Cardiac fibroblast (primary cell): ENCODE results near the gene FCF1.

Source experiments
- DNase-seq, 2 donors: peaks; one replicate each; pipeline versions ENCODE4 v3.0.0 to v3.0.0-alpha.2; 2010; ENCODE audit warnings: low read depth in 2 of 2
- H3K4me3 ChIP-seq, 2 donors: replicated peaks in 1 of 2; 1 replicate in 1 of 2; 2 replicates in 1 of 2; pipeline ENCODE4 v1.5.1; 2011; ENCODE audit warnings: low read depth in 2 of 2, low read length in 2 of 2, mild to moderate bottlenecking in 2 of 2, moderate library complexity in 1 of 2
- CTCF ChIP-seq: IDR thresholded peaks from one replicate; pipeline ENCODE4 v1.5.1; 2011; ENCODE audit warnings: low read depth, mild to moderate bottlenecking, low read length, inconsistent platforms

The FCF1 gene

GRCh38 chr14:74762917-74763802 is 50.2 kb downstream of the FCF1 start, which contains the start of gene YLPM1:
YLPM1 (plus strand) TSS chr14:74763316; CDS start chr14:74763490, 174 bp downstream.
- H3K4me3 ChIP-seq, result peak within 1 kb of the TSS; percentile 78 to 84
- peak; percentile 99 for DNase-seq
- TF ChIP-seq CTCF, result peak; percentile 42

DNA sequence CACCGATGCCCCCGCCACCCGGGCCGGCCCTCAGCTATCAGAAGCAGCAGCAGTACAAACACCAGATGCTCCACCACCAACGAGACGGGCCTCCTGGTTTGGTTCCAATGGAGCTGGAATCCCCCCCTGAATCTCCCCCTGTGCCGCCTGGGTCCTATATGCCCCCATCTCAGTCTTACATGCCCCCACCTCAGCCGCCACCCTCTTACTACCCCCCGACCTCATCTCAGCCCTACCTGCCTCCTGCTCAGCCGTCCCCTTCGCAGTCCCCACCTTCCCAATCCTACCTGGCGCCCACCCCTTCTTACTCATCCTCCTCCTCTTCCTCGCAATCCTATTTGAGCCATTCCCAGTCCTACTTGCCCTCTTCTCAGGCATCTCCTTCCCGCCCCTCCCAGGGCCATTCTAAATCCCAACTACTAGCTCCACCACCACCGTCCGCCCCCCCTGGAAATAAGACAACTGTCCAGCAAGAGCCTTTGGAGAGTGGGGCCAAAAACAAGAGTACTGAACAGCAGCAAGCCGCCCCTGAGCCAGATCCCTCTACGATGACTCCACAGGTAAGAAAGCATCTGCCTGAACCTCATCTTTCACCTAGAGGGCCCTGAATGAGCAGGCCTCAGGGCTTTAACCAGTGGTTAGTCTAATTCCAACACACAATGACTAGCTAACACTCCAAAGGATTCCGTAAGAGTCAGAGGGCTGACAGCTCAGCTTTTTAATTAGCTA is 51.0 kb downstream of the FCF1 start:
- peak overlapping the region; percentile 78 to 84 for H3K4me3 ChIP-seq
- TF ChIP-seq CTCF, result no peak
- DNase-seq, result peak; percentile 17 to 26

DNA sequence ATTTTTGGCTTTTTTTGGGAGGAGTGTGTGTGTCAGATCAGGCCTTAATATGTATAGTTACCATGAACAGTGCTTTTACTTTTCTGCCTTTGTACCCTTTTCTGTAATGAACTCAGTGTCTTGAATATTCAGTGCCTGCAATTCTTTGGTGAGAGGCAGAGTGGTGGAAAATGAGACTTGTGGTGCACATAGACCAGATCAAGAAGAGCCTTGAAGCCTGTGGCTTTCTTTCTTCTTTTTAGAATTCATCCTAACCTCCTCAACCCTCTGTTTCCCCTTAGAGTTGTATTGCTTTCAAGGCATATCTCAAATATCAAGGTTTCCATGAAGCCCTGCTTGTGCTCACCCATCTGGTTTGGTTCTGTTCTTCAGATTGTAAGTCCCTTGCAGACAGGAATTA is 52.8 kb downstream of the FCF1 start:
- no peak for DNase-seq
- TF ChIP-seq CTCF, result no peak
- H3K4me3 ChIP-seq, result peak overlapping the region; percentile 11 to 84

- no peak for TF ChIP-seq CTCF
Measured at GRCh38 chr14:74771399-74771798, 58.5 kb downstream of the FCF1 start.

GRCh38 chr14:74784634-74785033 is 71.7 kb downstream of the FCF1 start:
- TF ChIP-seq CTCF, result no peak
- H3K4me3 ChIP-seq, result no peak overlapping the region
- no peak for DNase-seq

More at GRCh38 chr14:74771399-74771798, 58.5 kb downstream of the FCF1 start:
- no peak overlapping the region for H3K4me3 ChIP-seq
- DNase-seq, result peak in 1 of 2 donors; percentile 17

DNA sequence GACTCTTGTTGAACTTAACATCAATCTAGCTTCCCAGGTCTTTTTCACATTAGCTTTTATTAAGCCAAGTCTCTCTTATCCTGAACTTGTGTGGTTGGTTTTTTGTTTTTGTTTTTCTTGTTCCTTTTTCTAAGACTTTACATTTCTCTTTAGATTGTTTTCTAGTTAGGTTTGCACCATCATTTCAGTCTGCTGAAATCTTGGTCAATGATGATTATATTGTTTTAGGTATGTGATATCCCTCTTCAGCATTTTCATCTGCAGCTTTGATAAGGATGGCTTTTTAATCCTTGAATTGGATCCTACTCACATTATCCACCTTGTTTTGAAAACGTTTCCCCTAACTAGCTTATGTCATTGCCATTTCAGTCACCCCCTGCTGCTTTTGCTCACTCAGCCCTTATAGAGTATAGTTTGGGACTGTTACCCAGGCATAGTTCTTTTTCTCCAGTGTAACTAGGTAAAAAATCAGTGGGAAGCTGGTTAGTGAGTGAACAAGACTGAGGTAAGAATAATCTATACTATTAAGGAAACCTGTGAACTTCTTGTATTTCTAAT is 72.2 kb downstream of the FCF1 start:
- H3K4me3 ChIP-seq, result no peak overlapping the region
- DNase-seq, result no peak
- TF ChIP-seq CTCF, result no peak
